GM19397 (cell line): ENCODE results near the gene TMEM53.
"Not testable (repeated sequence)": the region's sequence is repeated elsewhere in the genome, so short reads cannot be mapped to it uniquely, and the experiment has no call there.

ENCODE experiments used
- ATAC-seq: cut with Tn5 transposase; IDR thresholded peaks from one replicate; pipeline ENCODE4 v1.9.1; 2021; ENCODE audit warnings: mild to moderate bottlenecking, moderate library complexity; ENCODE audit not compliant: unreplicated experiment

The TMEM53 gene

GRCh38 chr1:44673675-44674112 is 587 bp downstream of the TMEM53 start:
- no peak for ATAC-seq

- no peak for ATAC-seq
Measured at GRCh38 chr1:44672961-44673674, 1.2 kb downstream of the TMEM53 start.

GRCh38 chr1:44672254-44672955 is 1.9 kb downstream of the TMEM53 start:
- ATAC-seq = no peak

- ATAC-seq = no peak
Measured at GRCh38 chr1:44670751-44671640, 3.3 kb downstream of the TMEM53 start.

GRCh38 chr1:44666719-44667118 is 7.6 kb downstream of the TMEM53 start:
- not testable (repeated sequence) for ATAC-seq

- no peak for ATAC-seq
Measured at GRCh38 chr1:44664730-44665370, 9.4 kb downstream of the TMEM53 start.

GRCh38 chr1:44663417-44663816 is 10.9 kb downstream of the TMEM53 start:
- ATAC-seq = no peak

GRCh38 chr1:44662683-44663030 is 11.6 kb downstream of the TMEM53 start:
- ATAC-seq = no peak

- ATAC-seq = no peak
Measured at GRCh38 chr1:44661781-44662682, 12.2 kb downstream of the TMEM53 start.

GRCh38 chr1:44660176-44660575 is 14.1 kb downstream of the TMEM53 start:
- no peak for ATAC-seq

GRCh38 chr1:44659566-44659965 is 14.7 kb downstream of the TMEM53 start:
- ATAC-seq = no peak

GRCh38 chr1:44655609-44656008 is 18.7 kb downstream of the TMEM53 start:
- ATAC-seq = no peak

GRCh38 chr1:44654621-44655187 is 19.6 kb downstream of the TMEM53 start:
- ATAC-seq = no peak

GRCh38 chr1:44653107-44653964 is 20.9 kb downstream of the TMEM53 start:
- ATAC-seq = no peak

- ATAC-seq = peak; percentile 60
Measured at GRCh38 chr1:44652445-44653106, 21.7 kb downstream of the TMEM53 start.

- no peak for ATAC-seq
Measured at GRCh38 chr1:44651069-44651468, 23.2 kb downstream of the TMEM53 start.

GRCh38 chr1:44650159-44650831 is 24.0 kb downstream of the TMEM53 start:
- ATAC-seq = no peak

- ATAC-seq = no peak
Measured at GRCh38 chr1:44649788-44650158, 24.5 kb downstream of the TMEM53 start.
